Natural killer cell (primary cell): Measurements from ENCODE around the gene KIF3C. TPM values are rescaled to one million over a fixed set of nuclear protein-coding genes. Genes with fewer than 3 reads are reported as not detected.

Experiments
- ATAC-seq, 3 donors: fragments of 150-1000 bp in 2 of 3; fragments of 200-7000 bp in 1 of 3; cut with Tn5 transposase; 1 replicate in 1 of 3; 2 replicates in 2 of 3; pipeline ENCODE4 v1.10.0; 2021; ENCODE audit warnings: mild to moderate bottlenecking in 2 of 3, moderate library complexity in 2 of 3
- DNase-seq, 2 donors: peaks; one replicate each; pipeline versions ENCODE4 v3.0.0 to v3.0.0-alpha.2; 2013 to 2021; ENCODE audit warnings: mixed read lengths in 1 of 2
- H3K27ac ChIP-seq: one replicate; pipeline ENCODE4 v1.5.1; 2013; ENCODE audit warnings: mild to moderate bottlenecking, low read length
- H3K27me3 ChIP-seq: one replicate; pipeline ENCODE4 v1.6.1; 2013; ENCODE audit warnings: low read length; ENCODE audit not compliant: control insufficient read depth, insufficient read depth
- H3K36me3 ChIP-seq: one replicate; pipeline ENCODE4 v1.6.1; 2013; ENCODE audit warnings: low read length; ENCODE audit not compliant: control insufficient read depth, insufficient read depth
- H3K4me1 ChIP-seq: one replicate; pipeline ENCODE4 v1.6.1; 2013; ENCODE audit warnings: low read length; ENCODE audit not compliant: control insufficient read depth, insufficient read depth
- H3K4me3 ChIP-seq: one replicate; pipeline ENCODE4 v1.5.1; 2013; ENCODE audit warnings: low read length
- H3K9me3 ChIP-seq: one replicate; pipeline ENCODE4 v1.6.1; 2013; ENCODE audit warnings: low read length; ENCODE audit not compliant: control insufficient read depth, insufficient read depth
- H3K27ac Mint-ChIP-seq, 2 donors: one replicate each; pipeline ENCODE4 v1.8.0; 2022; ENCODE audit warnings: mild to moderate bottlenecking in 2 of 2, mixed read lengths in 2 of 2, moderate library complexity in 1 of 2
- H3K27me3 Mint-ChIP-seq, 2 donors: one replicate each; pipeline ENCODE4 v1.8.0; 2022; ENCODE audit warnings: low read depth in 2 of 2, mixed read lengths in 2 of 2
- H3K36me3 Mint-ChIP-seq: one replicate; pipeline ENCODE4 v1.8.0; 2022; ENCODE audit warnings: mixed read lengths
- H3K4me1 Mint-ChIP-seq, 2 donors: one replicate each; pipeline ENCODE4 v1.8.0; 2022; ENCODE audit warnings: mixed read lengths in 2 of 2
- H3K4me3 Mint-ChIP-seq: one replicate; pipeline ENCODE4 v1.8.0; 2022; ENCODE audit warnings: mild to moderate bottlenecking, moderate library complexity, mixed read lengths
- H3K9me3 Mint-ChIP-seq, 2 donors: one replicate each; pipeline ENCODE4 v1.8.0; 2022; ENCODE audit warnings: mixed read lengths in 2 of 2
- CTCF ChIP-seq: fragments of 200-600 bp; IDR thresholded peaks from one replicate; pipeline ENCODE4 v1.8.0; 2022; ENCODE audit warnings: antibody characterized with exemption
- WGBS: methylation state at CpG from one replicate; pipeline ENCODE4 v1.1.7; 2013; ENCODE audit warnings: missing lambda C conversion rate; ENCODE audit not compliant: insufficient coverage; 5-methylcytosine and 5-hydroxymethylcytosine counted together
- intact Hi-C: fragments of 100-400 bp; cut with micrococcal nuclease; formaldehyde crosslinking; loops from one replicate; pipeline ENCODE4 v1.14.2; 2022
- total RNA-seq, 4 donors: library from RNA; stranded (reverse); fragments of 120-200 nt in 1 of 4; gene quantifications; one replicate each; pipeline versions ENCODE4 v1.2.3 to v1.2.4, GENCODE V29; 2013 to 2022

Gene KIF3C
- total RNA-seq, 3 donors from 2014 or later (not counting 1 experiment from before 2014, with no cell fraction given): 4.4 to 6.8 (median 5.1) TPM

GRCh38 chr2:25957743-25958142, 24.6 kb downstream of the KIF3C start:
- H3K36me3 Mint-ChIP-seq: no peaks in the 10 kb centered on the region

DNA sequence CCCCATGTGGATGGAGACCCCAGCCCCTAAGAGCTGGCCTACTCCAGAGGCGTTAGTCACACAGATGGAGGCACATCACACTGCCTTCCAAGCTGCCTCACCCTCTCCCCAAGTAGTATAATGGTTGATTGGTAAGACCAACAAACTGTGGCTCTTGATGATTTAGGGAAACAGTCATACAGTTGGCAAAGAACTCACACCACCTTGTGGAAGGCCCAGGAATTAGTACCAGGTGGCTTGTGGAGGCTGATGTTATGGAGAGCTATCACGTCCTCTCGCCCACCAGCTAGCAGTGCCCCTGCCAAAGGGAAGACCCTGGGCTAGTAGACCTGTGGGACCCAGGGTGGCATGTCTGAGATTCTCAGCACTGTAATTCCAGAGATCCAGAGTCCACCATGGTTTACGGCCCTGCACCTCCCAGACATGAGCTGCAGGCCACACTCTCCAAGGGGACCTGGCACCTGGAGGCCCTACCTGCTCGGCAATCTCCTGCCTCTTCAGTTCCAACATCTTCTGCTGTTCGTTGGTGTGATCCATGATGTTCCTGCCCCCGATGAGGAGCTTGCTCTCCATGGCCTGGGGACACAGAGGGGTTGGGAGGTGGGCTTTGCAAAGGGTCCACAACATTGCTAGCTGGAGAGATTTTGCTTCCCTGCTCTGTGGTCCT, 26.3 kb downstream of the KIF3C start:
- peaks cover 4 to 8% of the 10 kb centered on the region in 2 donors for H3K4me1 Mint-ChIP-seq
- H3K4me1 ChIP-seq: peaks cover 6% of the 10 kb centered on the region
- H3K27ac ChIP-seq: no peak overlapping the region
- H3K27ac Mint-ChIP-seq: no peak overlapping the region
- H3K9me3 ChIP-seq: no peaks in the 10 kb centered on the region
- TF ChIP-seq CTCF: no peak
- no peaks in the 10 kb centered on the region for H3K36me3 ChIP-seq
- H3K4me3 ChIP-seq: no peak overlapping the region
- DNase-seq (no peak), ATAC-seq (no peak)
- 86% methylated on average over 6 of the region's 7 CpGs for WGBS
- H3K36me3 Mint-ChIP-seq: no peaks in the 10 kb centered on the region
- no peaks in the 10 kb centered on the region for H3K27me3 Mint-ChIP-seq
- H3K27me3 ChIP-seq: no peaks in the 10 kb centered on the region
- H3K4me3 Mint-ChIP-seq: no peak overlapping the region
- no peaks in the 10 kb centered on the region for H3K9me3 Mint-ChIP-seq
- intact Hi-C loops: no loop called here

More at GRCh38 chr2:25957743-25958142, 24.6 kb downstream of the KIF3C start:
- no peaks in the 10 kb centered on the region for H3K36me3 ChIP-seq
- intact Hi-C loops: no loop called here
- H3K9me3 ChIP-seq: no peaks in the 10 kb centered on the region
- H3K4me3 Mint-ChIP-seq: no peak overlapping the region
- no peaks in the 10 kb centered on the region for H3K27me3 ChIP-seq
- peaks cover 10 to 12% of the 10 kb centered on the region in 2 donors for H3K4me1 Mint-ChIP-seq
- 94% methylated on average over 10 of the region's 10 CpGs for WGBS
- no peaks in the 10 kb centered on the region for H3K27me3 Mint-ChIP-seq
- TF ChIP-seq CTCF: no peak
- no peaks in the 10 kb centered on the region for H3K9me3 Mint-ChIP-seq
- no peak for ATAC-seq
- no peak overlapping the region for H3K27ac ChIP-seq
- H3K4me3 ChIP-seq: no peak overlapping the region
- no peak for DNase-seq
- H3K27ac Mint-ChIP-seq: no peak overlapping the region
- H3K4me1 ChIP-seq: peaks cover 4% of the 10 kb centered on the region

GRCh38 chr2:25955036-25955435, 27.3 kb downstream of the KIF3C start:
- no peaks in the 10 kb centered on the region for H3K9me3 ChIP-seq
- ATAC-seq (no peak), DNase-seq (no peak)
- H3K27me3 ChIP-seq: no peaks in the 10 kb centered on the region
- peaks cover 3% of the 10 kb centered on the region for H3K4me1 ChIP-seq
- Mint-ChIP-seq H3K4me1 (peaks cover 0 to 5% of the 10 kb centered on the region in 2 donors), H3K4me3 (no peak overlapping the region), H3K27me3 (no peaks in the 10 kb centered on the region), H3K36me3 (no peaks in the 10 kb centered on the region), H3K27ac (no peak overlapping the region), H3K9me3 (no peaks in the 10 kb centered on the region)
- H3K4me3 ChIP-seq: no peak overlapping the region
- H3K36me3 ChIP-seq: no peaks in the 10 kb centered on the region
- no peak for TF ChIP-seq CTCF
- WGBS: 77% methylated on average over 7 of the region's 7 CpGs
- intact Hi-C loops: no loop called here
- no peak overlapping the region for H3K27ac ChIP-seq

DNA sequence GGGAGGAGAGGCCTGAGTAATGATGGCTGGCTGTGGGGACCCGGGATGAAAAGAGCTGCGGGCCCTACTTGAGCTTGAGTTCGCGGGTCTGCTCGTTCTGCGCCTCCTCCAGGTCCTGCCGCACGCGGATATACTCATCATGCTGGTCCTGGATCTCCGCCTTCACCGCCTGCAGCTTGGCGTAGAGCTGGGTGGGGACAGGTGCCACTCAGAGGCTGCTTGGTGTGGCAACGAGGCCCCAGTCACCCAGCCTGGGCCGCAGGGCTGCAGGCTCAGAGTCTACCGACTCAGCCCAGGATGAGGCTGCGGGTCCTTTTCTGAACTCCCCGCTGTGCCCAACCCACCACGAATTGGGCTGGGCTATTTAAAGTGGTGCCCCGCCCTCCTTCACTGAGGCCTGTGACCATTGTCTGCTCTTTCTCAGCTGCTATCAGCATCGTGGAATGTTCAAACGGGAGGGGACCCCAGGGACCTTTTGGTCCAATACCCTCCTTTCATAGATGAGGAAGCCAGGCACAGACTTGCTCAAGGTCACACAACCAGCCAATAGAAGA, 28.0 kb downstream of the KIF3C start:
- no peaks in the 10 kb centered on the region for H3K36me3 Mint-ChIP-seq

More for the DNA sequence above, 28.0 kb downstream of the KIF3C start:
- WGBS: 92% methylated on average over 21 of the region's 21 CpGs
- H3K9me3 Mint-ChIP-seq: no peaks in the 10 kb centered on the region
- H3K27ac Mint-ChIP-seq: no peak overlapping the region
- Histone ChIP-seq H3K4me3 (no peak overlapping the region), H3K4me1 (peaks cover 3% of the 10 kb centered on the region), H3K27me3 (no peaks in the 10 kb centered on the region), H3K36me3 (no peaks in the 10 kb centered on the region), H3K27ac (no peak overlapping the region), H3K9me3 (no peaks in the 10 kb centered on the region)
- H3K4me1 Mint-ChIP-seq: peaks cover 0 to 5% of the 10 kb centered on the region in 2 donors
- no peaks in the 10 kb centered on the region for H3K27me3 Mint-ChIP-seq
- DNase-seq (no peak), ATAC-seq (no peak)
- TF ChIP-seq CTCF: no peak
- intact Hi-C loops: no loop called here
- no peak overlapping the region for H3K4me3 Mint-ChIP-seq
